GM12872 (cell line): ENCODE data around the gene CLSTN2.

ENCODE experiments used
- TF ChIP-seq, protein P1 (sequence below): IDR thresholded peaks from 3 replicates; pipeline ENCODE4 v1.5.1; 2011; ENCODE audit warnings: low read depth, mild to moderate bottlenecking, low read length, moderate library complexity; ENCODE audit not compliant: insufficient read depth

Gene CLSTN2

GRCh38 chr3:140523600-140523999, 588.6 kb downstream of the CLSTN2 start:
- TF ChIP-seq, protein P1, sequence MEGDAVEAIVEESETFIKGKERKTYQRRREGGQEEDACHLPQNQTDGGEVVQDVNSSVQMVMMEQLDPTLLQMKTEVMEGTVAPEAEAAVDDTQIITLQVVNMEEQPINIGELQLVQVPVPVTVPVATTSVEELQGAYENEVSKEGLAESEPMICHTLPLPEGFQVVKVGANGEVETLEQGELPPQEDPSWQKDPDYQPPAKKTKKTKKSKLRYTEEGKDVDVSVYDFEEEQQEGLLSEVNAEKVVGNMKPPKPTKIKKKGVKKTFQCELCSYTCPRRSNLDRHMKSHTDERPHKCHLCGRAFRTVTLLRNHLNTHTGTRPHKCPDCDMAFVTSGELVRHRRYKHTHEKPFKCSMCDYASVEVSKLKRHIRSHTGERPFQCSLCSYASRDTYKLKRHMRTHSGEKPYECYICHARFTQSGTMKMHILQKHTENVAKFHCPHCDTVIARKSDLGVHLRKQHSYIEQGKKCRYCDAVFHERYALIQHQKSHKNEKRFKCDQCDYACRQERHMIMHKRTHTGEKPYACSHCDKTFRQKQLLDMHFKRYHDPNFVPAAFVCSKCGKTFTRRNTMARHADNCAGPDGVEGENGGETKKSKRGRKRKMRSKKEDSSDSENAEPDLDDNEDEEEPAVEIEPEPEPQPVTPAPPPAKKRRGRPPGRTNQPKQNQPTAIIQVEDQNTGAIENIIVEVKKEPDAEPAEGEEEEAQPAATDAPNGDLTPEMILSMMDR = no peak

GRCh38 chr3:140527156-140527555, 592.2 kb downstream of the CLSTN2 start:
- TF ChIP-seq, protein P1 = no peak

- TF ChIP-seq, protein P1 = no peak
These were observed 594.1 kb downstream of the CLSTN2 start for GRCh38 chr3:140529096-140529495.

- TF ChIP-seq, protein P1 = no peak
These were observed 594.6 kb downstream of the CLSTN2 start for GRCh38 chr3:140529558-140529957.

DNA sequence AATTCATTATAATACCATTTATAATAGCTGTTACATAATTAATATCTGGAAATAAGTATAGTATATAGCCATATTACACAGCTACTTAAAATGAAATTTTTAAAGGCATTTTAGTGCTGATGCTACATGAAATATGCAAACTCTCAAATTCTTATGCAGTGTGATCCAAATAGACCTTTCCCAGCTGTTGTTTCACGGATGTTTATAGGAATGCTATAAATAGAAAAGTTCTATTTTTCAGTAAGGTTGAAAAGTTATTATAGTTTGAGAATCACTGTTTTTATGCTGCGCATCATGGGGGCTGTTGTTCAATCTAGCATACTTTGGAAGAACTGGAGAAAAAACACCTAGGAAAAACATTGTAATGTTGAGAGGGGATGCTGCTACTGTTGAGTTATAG, 595.1 kb downstream of the CLSTN2 start:
- TF ChIP-seq, protein P1 = no peak

GRCh38 chr3:140530603-140531002, 595.6 kb downstream of the CLSTN2 start:
- TF ChIP-seq, protein P1 = no peak

DNA sequence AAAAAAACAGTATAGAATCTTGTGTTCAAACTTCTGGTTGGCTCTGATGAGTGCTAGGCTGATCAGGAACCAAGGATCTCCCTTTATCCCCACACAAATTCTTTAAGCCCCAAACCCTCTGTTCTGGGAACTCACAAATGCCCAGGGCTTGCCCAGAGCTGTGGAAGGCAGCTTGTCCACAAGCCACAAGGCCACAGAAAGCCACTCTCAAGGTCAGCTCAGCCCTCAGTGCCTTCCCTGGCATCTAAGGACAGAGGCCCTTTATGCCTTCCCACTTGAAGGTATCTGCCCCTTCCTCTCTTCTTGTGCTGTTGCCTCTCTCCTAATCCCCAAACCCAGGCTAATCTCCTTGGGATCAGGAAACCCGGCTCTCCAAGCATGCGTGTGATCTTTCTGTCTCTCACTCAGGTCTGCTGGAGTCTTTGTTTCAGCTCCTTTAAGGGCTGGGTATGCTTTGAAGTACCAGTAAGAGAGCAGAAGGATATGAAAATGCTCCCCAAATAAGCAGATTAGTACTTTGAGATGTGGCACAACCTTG, 597.9 kb downstream of the CLSTN2 start:
- TF ChIP-seq, protein P1 = no peak
